ENCODE results near the gene PRDM7. TPM values are rescaled to one million over a fixed set of nuclear protein-coding genes. Genes with fewer than 3 reads are reported as not detected.

PRDM7 gene
- polyA plus RNA-seq, 1 experiment, result not detected

- no peak for TF ChIP-seq CTCF (IDR thresholded peaks at IDR 0.05; ENCODE audit: insufficient read depth, low read depth, low read length)
- DNase-seq (ENCODE audit: low read depth), result no peak
- H3K27me3 ChIP-seq (ENCODE audit: control insufficient read depth, insufficient read depth, low read length), result no peaks in the 10 kb centered on the region
- ChIA-PET CTCF (interaction anchor here (0.9 kb wide), 1 partner anchor 13 kb away, joined by 3 read pairs; no protein-coding TSS in a partner anchor), POLR2A (no interaction called here)
- peaks cover 23% of the 10 kb centered on the region for H3K36me3 ChIP-seq (ENCODE audit: control insufficient read depth, insufficient read depth, low read length)
- H3K4me3 ChIP-seq (ENCODE audit: low read depth, low read length), result no peak overlapping the region
Measured at GRCh38 chr16:90033387-90033786, 43.7 kb downstream of the PRDM7 start.

GRCh38 chr16:90032674-90033331 lies 44.3 kb downstream of the PRDM7 start:
- no peak for DNase-seq (ENCODE audit: low read depth)
- ChIA-PET POLR2A (no interaction called here), CTCF (no interaction called here)
- Histone ChIP-seq H3K36me3 (ENCODE audit: control insufficient read depth, insufficient read depth, low read length) (peaks cover 19% of the 10 kb centered on the region), H3K4me3 (ENCODE audit: low read depth, low read length) (no peak overlapping the region), H3K27me3 (ENCODE audit: control insufficient read depth, insufficient read depth, low read length) (no peaks in the 10 kb centered on the region)
- no peak for TF ChIP-seq CTCF (IDR thresholded peaks at IDR 0.05; ENCODE audit: insufficient read depth, low read depth, low read length)

GRCh38 chr16:90031931-90032673 lies 45.0 kb downstream of the PRDM7 start:
- TF ChIP-seq CTCF (IDR thresholded peaks at IDR 0.05; ENCODE audit: insufficient read depth, low read depth, low read length), result no peak
- Histone ChIP-seq H3K27me3 (ENCODE audit: control insufficient read depth, insufficient read depth, low read length) (no peaks in the 10 kb centered on the region), H3K4me3 (ENCODE audit: low read depth, low read length) (no peak overlapping the region), H3K36me3 (ENCODE audit: control insufficient read depth, insufficient read depth, low read length) (peaks cover 13% of the 10 kb centered on the region)
- no peak for DNase-seq (ENCODE audit: low read depth)
- POLR2A ChIA-PET, result no interaction called here
- CTCF ChIA-PET, result interaction anchor here (1.1 kb wide), 1 partner anchor 12 kb away, joined by 4 read pairs; no protein-coding TSS in a partner anchor

- no peaks in the 10 kb centered on the region for H3K27me3 ChIP-seq (ENCODE audit: control insufficient read depth, insufficient read depth, low read length)
- ChIA-PET POLR2A (no interaction called here), CTCF (interaction anchor here (0.6 to 1.1 kb wide), 2 partner anchors 11 to 81 kb away, joined by 3 to 4 read pairs; no protein-coding TSS in a partner anchor)
- no peak overlapping the region for H3K4me3 ChIP-seq (ENCODE audit: low read depth, low read length)
- TF ChIP-seq CTCF (IDR thresholded peaks at IDR 0.05; ENCODE audit: insufficient read depth, low read depth, low read length), result no peak
- no peak for DNase-seq (ENCODE audit: low read depth)
- peaks cover 9% of the 10 kb centered on the region for H3K36me3 ChIP-seq (ENCODE audit: control insufficient read depth, insufficient read depth, low read length)
Measured at GRCh38 chr16:90031186-90031930, 45.8 kb downstream of the PRDM7 start.

GRCh38 chr16:90028985-90029384 lies 48.1 kb downstream of the PRDM7 start:
- no peak for TF ChIP-seq CTCF (IDR thresholded peaks at IDR 0.05; ENCODE audit: insufficient read depth, low read depth, low read length)
- DNase-seq (ENCODE audit: low read depth), result no peak
- ChIA-PET CTCF (no interaction called here), POLR2A (no interaction called here)
- H3K36me3 ChIP-seq (ENCODE audit: control insufficient read depth, insufficient read depth, low read length), result peaks cover 5% of the 10 kb centered on the region
- no peaks in the 10 kb centered on the region for H3K27me3 ChIP-seq (ENCODE audit: control insufficient read depth, insufficient read depth, low read length)
- no peak overlapping the region for H3K4me3 ChIP-seq (ENCODE audit: low read depth, low read length)

All from BJ (cell line).